Breast epithelium (tissue), 3 donors: ENCODE measurements around the gene RNF39.

ENCODE experiments used
- POLR2A ChIP-seq: fragments of 450-650 bp; IDR thresholded peaks from one replicate; pipeline ENCODE4 v1.6.1; 2016; ENCODE audit warnings: antibody characterized with exemption, mild to moderate bottlenecking, moderate library complexity
- POLR2AphosphoS5 ChIP-seq, 3 donors: sonication (generic); formaldehyde crosslinking; IDR thresholded peaks; one replicate each; pipeline ENCODE4 v1.6.1; 2017; ENCODE audit warnings: antibody characterized with exemption in 3 of 3
- TF ChIP-seq, protein P1 (sequence below), 3 donors: fragments of 450-650 bp; IDR thresholded peaks; one replicate each; pipeline ENCODE4 v1.5.1; 2016 to 2017; ENCODE audit warnings: antibody characterized with exemption in 3 of 3, mild to moderate bottlenecking in 3 of 3, moderate library complexity in 3 of 3

DNA sequence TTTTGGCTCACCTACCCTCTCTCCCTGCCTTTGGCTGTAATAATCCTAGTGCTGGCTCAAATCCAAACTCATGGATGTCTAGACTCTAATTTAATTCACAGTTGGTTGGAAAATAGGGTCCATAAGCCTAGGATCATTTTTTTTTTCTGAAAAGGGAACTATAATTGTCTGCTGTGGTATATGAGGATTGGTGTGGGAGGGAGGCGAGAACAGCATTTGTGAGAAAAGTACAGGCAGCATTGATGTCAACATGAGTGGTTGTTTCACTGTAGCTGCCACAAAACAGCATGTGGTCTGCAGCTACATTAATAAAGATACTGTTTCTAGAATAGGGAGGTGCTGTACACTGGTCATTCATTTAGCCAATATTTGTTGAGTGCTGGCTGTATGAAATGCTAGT is 33.1 kb downstream of the RNF39 start:
- TF ChIP-seq, protein P1, sequence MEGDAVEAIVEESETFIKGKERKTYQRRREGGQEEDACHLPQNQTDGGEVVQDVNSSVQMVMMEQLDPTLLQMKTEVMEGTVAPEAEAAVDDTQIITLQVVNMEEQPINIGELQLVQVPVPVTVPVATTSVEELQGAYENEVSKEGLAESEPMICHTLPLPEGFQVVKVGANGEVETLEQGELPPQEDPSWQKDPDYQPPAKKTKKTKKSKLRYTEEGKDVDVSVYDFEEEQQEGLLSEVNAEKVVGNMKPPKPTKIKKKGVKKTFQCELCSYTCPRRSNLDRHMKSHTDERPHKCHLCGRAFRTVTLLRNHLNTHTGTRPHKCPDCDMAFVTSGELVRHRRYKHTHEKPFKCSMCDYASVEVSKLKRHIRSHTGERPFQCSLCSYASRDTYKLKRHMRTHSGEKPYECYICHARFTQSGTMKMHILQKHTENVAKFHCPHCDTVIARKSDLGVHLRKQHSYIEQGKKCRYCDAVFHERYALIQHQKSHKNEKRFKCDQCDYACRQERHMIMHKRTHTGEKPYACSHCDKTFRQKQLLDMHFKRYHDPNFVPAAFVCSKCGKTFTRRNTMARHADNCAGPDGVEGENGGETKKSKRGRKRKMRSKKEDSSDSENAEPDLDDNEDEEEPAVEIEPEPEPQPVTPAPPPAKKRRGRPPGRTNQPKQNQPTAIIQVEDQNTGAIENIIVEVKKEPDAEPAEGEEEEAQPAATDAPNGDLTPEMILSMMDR (IDR thresholded peaks at IDR 0.05): no peak
- TF ChIP-seq POLR2A (no peak), POLR2AphosphoS5 (IDR thresholded peaks at IDR 0.05) (no peak)
